ENCODE results near the gene RPS6KA5.

The RPS6KA5 gene

DNA sequence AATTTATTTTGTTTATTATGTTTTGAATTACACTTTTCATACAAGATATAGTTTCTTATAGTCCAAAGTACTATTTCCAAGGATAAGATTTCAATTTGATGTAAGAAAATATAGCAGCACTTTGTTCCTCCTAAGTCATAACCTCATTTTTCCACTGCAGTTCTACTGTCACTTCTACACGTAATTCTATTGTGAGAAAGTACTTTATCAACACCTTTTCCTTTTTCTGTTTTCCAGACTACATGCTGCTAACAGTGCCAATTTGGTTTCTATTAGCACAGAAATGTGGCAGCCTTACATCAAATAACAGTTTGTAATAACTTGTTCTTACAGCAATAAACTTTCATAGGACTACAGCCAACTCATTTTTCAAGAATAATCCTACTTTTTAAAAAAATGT, 45.0 kb downstream of the RPS6KA5 start:
- no peak overlapping the region for H3K4me3 ChIP-seq (ENCODE audit: low read depth, low read length, poor library complexity, severe bottlenecking)
- no peak overlapping the region for H3K4me2 ChIP-seq (ENCODE audit: low read length)
- TF ChIP-seq, protein P1, sequence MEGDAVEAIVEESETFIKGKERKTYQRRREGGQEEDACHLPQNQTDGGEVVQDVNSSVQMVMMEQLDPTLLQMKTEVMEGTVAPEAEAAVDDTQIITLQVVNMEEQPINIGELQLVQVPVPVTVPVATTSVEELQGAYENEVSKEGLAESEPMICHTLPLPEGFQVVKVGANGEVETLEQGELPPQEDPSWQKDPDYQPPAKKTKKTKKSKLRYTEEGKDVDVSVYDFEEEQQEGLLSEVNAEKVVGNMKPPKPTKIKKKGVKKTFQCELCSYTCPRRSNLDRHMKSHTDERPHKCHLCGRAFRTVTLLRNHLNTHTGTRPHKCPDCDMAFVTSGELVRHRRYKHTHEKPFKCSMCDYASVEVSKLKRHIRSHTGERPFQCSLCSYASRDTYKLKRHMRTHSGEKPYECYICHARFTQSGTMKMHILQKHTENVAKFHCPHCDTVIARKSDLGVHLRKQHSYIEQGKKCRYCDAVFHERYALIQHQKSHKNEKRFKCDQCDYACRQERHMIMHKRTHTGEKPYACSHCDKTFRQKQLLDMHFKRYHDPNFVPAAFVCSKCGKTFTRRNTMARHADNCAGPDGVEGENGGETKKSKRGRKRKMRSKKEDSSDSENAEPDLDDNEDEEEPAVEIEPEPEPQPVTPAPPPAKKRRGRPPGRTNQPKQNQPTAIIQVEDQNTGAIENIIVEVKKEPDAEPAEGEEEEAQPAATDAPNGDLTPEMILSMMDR (IDR thresholded peaks at IDR 0.05; ENCODE audit: low read length), result no peak
- no peak for TF ChIP-seq EZH2 (IDR thresholded peaks at IDR 0.05; ENCODE audit: borderline replicate concordance, low read length)
- no peak overlapping the region for H3K9ac ChIP-seq (ENCODE audit: low read length)
- no peak overlapping the region for H2AFZ ChIP-seq (ENCODE audit: low read length)
- no peaks in the 10 kb centered on the region for H4K20me1 ChIP-seq (ENCODE audit: insufficient read depth, low read length)
- H3K27me3 ChIP-seq (ENCODE audit: insufficient read depth, low read length), result no peaks in the 10 kb centered on the region
- H3K27ac ChIP-seq (ENCODE audit: low read depth, low read length, poor library complexity, severe bottlenecking), result no peak overlapping the region
- no peaks in the 10 kb centered on the region for H3K36me3 ChIP-seq (ENCODE audit: insufficient read depth, low read length)
- no peaks in the 10 kb centered on the region for H3F3A ChIP-seq (ENCODE audit: insufficient read depth, low read length)
- H3K9me2 ChIP-seq (ENCODE audit: low read depth, low read length), result no peaks in the 10 kb centered on the region
- H3K79me2 ChIP-seq (ENCODE audit: insufficient read depth, low read length), result no peaks in the 10 kb centered on the region
- H3K4me1 ChIP-seq (ENCODE audit: insufficient read depth, low read length, severe bottlenecking), result peaks cover 2% of the 10 kb centered on the region
- no peaks in the 10 kb centered on the region for H3K9me3 ChIP-seq (ENCODE audit: low read length)

DNA sequence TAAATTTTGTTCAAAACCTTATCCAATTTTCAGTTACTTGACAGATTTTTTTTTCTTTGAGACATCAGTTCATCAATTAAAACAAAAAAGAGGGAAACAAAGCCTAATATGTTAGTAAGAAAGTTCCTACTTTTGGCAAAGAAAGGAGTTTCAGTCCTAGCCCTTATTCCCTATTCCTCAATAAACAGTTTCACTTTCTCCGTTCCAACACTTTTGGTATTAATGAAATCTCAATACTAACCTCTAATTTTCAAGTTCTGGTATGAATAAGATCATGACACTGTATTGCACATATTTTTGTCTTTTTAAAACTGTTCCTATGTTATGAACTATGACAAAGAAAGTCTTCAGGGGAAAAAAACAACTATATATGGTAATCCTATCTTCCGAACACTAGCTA, 48.4 kb downstream of the RPS6KA5 start:
- no peaks in the 10 kb centered on the region for H3K27me3 ChIP-seq (ENCODE audit: insufficient read depth, low read length)
- no peaks in the 10 kb centered on the region for H3K9me3 ChIP-seq (ENCODE audit: low read length)
- TF ChIP-seq, protein P1 (IDR thresholded peaks at IDR 0.05; ENCODE audit: low read length), result no peak
- TF ChIP-seq EZH2 (IDR thresholded peaks at IDR 0.05; ENCODE audit: borderline replicate concordance, low read length), result no peak
- H3F3A ChIP-seq (ENCODE audit: insufficient read depth, low read length), result 0 out of 2 replicates have a peak, but pooled peaks cover 6% of the 10 kb centered on the region
- H3K27ac ChIP-seq (ENCODE audit: low read depth, low read length, poor library complexity, severe bottlenecking), result no peak overlapping the region
- H3K4me2 ChIP-seq (ENCODE audit: low read length), result no peak overlapping the region
- H4K20me1 ChIP-seq (ENCODE audit: insufficient read depth, low read length), result no peaks in the 10 kb centered on the region
- no peak overlapping the region for H3K4me3 ChIP-seq (ENCODE audit: low read depth, low read length, poor library complexity, severe bottlenecking)
- peaks cover 18% of the 10 kb centered on the region for H3K4me1 ChIP-seq (ENCODE audit: insufficient read depth, low read length, severe bottlenecking)
- H3K79me2 ChIP-seq (ENCODE audit: insufficient read depth, low read length), result no peaks in the 10 kb centered on the region
- H3K36me3 ChIP-seq (ENCODE audit: insufficient read depth, low read length), result no peaks in the 10 kb centered on the region
- no peak overlapping the region for H2AFZ ChIP-seq (ENCODE audit: low read length)
- H3K9ac ChIP-seq (ENCODE audit: low read length), result no peak overlapping the region
- H3K9me2 ChIP-seq (ENCODE audit: low read depth, low read length), result no peaks in the 10 kb centered on the region

DNA sequence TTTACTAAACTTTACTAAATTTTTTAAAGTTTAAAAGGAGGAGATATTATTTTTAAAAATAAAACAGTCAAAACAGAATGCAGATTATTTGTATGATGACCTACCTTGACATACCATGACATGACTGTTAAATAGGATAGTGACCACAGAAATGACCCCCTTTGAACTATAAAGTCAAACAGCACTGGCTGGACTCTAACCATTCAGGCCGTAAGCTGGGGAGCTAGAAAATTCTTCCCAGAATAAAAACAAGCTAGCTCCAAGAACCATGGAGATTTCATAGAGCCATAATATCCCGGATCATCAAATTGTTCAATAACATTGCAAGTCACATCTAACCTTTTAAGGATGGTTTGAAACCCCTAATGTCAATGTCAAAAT, 50.3 kb downstream of the RPS6KA5 start:
- H3K36me3 ChIP-seq (ENCODE audit: insufficient read depth, low read length), result no peaks in the 10 kb centered on the region
- peaks cover 18% of the 10 kb centered on the region for H3K4me1 ChIP-seq (ENCODE audit: insufficient read depth, low read length, severe bottlenecking)
- no peaks in the 10 kb centered on the region for H3K9me2 ChIP-seq (ENCODE audit: low read depth, low read length)
- no peak overlapping the region for H2AFZ ChIP-seq (ENCODE audit: low read length)
- H3K27me3 ChIP-seq (ENCODE audit: insufficient read depth, low read length), result no peaks in the 10 kb centered on the region
- H3K4me2 ChIP-seq (ENCODE audit: low read length), result no peak overlapping the region; the same call in 1 of the 2 replicates
- no peaks in the 10 kb centered on the region for H3K79me2 ChIP-seq (ENCODE audit: insufficient read depth, low read length)
- no peaks in the 10 kb centered on the region for H4K20me1 ChIP-seq (ENCODE audit: insufficient read depth, low read length)
- no peaks in the 10 kb centered on the region for H3K9me3 ChIP-seq (ENCODE audit: low read length)
- H3K27ac ChIP-seq (ENCODE audit: low read depth, low read length, poor library complexity, severe bottlenecking), result no peak overlapping the region
- H3K9ac ChIP-seq (ENCODE audit: low read length), result no peak overlapping the region
- H3K4me3 ChIP-seq (ENCODE audit: low read depth, low read length, poor library complexity, severe bottlenecking), result no peak overlapping the region
- 0 out of 2 replicates have a peak, but pooled peaks cover 6% of the 10 kb centered on the region for H3F3A ChIP-seq (ENCODE audit: insufficient read depth, low read length)
- TF ChIP-seq EZH2 (IDR thresholded peaks at IDR 0.05; ENCODE audit: borderline replicate concordance, low read length), result no peak
- TF ChIP-seq, protein P1 (IDR thresholded peaks at IDR 0.05; ENCODE audit: low read length), result no peak
